ENCODE results near the gene RIOX2.

RIOX2 gene

DNA sequence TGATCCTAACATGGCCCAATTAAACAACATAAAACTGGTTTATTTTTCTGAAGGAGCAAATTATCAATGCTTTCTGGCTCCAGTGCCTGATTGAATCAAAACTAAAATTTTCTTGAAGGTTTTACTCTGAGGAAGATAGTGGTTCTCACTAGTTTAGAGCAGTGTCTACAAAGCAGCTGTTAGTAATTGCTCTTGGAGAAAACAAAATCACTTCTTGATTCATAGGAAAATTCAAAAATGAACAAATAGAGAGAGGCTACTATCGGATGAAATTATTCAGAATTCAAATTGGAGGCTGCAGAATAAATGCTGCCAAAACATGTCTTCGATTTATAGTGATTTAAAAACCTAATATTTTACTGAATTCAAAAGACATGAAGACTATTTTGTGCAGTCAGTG is 15.1 kb upstream of the RIOX2 start:
- Histone ChIP-seq H3K9me3 (ENCODE audit: control insufficient read depth, insufficient read depth, low read length) (no peaks in the 10 kb centered on the region), H3K4me3 (ENCODE audit: low read depth, low read length) (no peak overlapping the region), H3K36me3 (ENCODE audit: control insufficient read depth, insufficient read depth, low read length) (no peaks in the 10 kb centered on the region), H3K9ac (ENCODE audit: low read depth, low read length) (no peak overlapping the region), H3K27me3 (ENCODE audit: control insufficient read depth, insufficient read depth, low read length) (no peaks in the 10 kb centered on the region), H3K4me1 (ENCODE audit: control insufficient read depth, insufficient read depth, low read length) (no peaks in the 10 kb centered on the region)

DNA sequence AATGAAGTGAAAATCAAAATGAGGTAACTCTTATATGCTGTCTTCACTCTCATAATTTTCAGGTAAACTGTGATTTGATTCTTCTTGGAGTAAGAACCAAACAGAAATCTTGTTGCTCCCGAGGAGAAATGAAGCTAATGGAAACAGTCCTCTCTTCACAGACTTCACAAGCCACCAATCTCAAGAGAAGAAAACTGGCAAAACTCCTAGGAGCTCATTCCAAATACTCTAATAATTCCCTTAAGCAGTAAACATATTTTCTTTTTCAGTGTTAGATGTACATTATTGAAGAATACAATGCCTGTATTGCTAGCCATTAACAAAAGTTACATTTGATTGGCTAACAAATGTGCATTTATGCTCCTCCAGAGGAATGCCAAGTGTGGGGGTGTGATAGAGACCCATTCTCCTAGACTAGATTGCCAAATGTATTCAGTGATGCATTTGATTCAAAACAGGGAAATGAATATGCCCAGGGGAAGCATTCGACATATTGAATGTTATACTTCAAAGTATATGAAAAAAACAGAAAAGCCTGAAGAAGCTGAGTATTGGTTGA is 11.8 kb upstream of the RIOX2 start:
- Histone ChIP-seq H3K4me1 (ENCODE audit: control insufficient read depth, insufficient read depth, low read length) (peaks cover 2% of the 10 kb centered on the region), H3K27me3 (ENCODE audit: control insufficient read depth, insufficient read depth, low read length) (no peaks in the 10 kb centered on the region), H3K4me3 (ENCODE audit: low read depth, low read length) (no peak overlapping the region), H3K36me3 (ENCODE audit: control insufficient read depth, insufficient read depth, low read length) (no peaks in the 10 kb centered on the region), H3K9me3 (ENCODE audit: control insufficient read depth, insufficient read depth, low read length) (no peaks in the 10 kb centered on the region), H3K9ac (ENCODE audit: low read depth, low read length) (no peak overlapping the region)

DNA sequence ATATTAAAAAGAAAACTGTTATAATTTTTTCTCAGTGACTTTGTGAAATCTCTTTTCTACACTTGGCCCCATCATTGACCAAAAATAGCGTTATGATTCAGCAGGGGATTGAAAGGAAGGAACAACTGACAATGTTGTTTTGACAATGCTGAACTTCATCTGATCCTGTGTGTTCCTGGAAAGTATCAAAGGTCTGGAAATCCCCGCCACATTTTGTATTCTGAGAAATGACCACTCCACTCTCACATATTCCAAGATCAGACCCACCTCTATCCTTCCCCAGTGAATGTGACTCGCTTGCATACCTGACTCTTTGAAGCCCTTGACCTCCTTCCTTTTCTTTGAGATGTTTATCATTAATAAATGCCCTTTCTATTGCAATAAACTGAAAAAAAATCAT is 9.7 kb upstream of the RIOX2 start:
- no peak overlapping the region for H3K4me3 ChIP-seq (ENCODE audit: low read depth, low read length)
- no peaks in the 10 kb centered on the region for H3K9me3 ChIP-seq (ENCODE audit: control insufficient read depth, insufficient read depth, low read length)
- H3K4me1 ChIP-seq (ENCODE audit: control insufficient read depth, insufficient read depth, low read length): peaks cover 5% of the 10 kb centered on the region
- H3K36me3 ChIP-seq (ENCODE audit: control insufficient read depth, insufficient read depth, low read length): no peaks in the 10 kb centered on the region
- H3K9ac ChIP-seq (ENCODE audit: low read depth, low read length): no peak overlapping the region
- no peaks in the 10 kb centered on the region for H3K27me3 ChIP-seq (ENCODE audit: control insufficient read depth, insufficient read depth, low read length)

DNA sequence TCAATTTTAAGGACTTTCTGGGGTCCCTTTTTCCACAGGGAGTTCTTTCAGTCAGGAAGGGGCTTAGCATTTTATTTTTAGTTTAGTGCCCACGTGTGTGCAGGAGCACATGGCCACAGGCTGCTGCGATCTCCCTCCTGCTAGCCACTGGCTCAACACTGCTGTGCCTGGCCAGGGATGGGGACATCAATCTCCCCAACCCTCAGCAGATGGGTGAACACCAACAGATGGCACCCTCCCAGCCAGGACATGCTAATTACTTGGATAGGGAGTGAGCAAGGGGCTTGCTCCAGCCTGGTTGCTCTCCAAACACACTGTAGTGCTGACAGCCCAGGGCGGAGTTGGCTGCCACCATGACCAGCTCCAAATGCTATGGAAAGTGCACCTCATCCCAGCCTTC is 7.4 kb upstream of the RIOX2 start:
- H3K4me1 ChIP-seq (ENCODE audit: control insufficient read depth, insufficient read depth, low read length): peaks cover 5% of the 10 kb centered on the region
- no peak overlapping the region for H3K9ac ChIP-seq (ENCODE audit: low read depth, low read length)
- no peaks in the 10 kb centered on the region for H3K9me3 ChIP-seq (ENCODE audit: control insufficient read depth, insufficient read depth, low read length)
- no peaks in the 10 kb centered on the region for H3K36me3 ChIP-seq (ENCODE audit: control insufficient read depth, insufficient read depth, low read length)
- no peaks in the 10 kb centered on the region for H3K27me3 ChIP-seq (ENCODE audit: control insufficient read depth, insufficient read depth, low read length)
- no peak overlapping the region for H3K4me3 ChIP-seq (ENCODE audit: low read depth, low read length)

DNA sequence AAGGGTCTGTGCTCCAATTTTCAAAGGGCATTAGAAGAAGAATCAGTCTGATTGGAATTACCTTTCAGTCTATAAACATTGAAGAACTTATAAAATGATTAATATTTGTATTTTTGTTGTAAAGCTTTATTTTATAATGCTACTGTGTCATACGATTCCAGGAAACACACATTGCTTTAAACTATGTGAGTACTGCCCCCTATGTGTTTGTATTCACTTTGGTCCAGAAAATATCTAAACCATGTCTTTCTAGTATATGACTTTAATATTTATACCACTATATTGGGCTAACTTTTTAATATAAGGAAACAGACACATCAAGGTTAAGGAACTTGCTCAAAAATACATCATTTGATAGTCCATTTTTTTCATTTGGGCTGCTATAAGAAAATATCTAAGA is 3.2 kb upstream of the RIOX2 start:
- Histone ChIP-seq H3K36me3 (ENCODE audit: control insufficient read depth, insufficient read depth, low read length) (no peaks in the 10 kb centered on the region), H3K9me3 (ENCODE audit: control insufficient read depth, insufficient read depth, low read length) (no peaks in the 10 kb centered on the region), H3K4me1 (ENCODE audit: control insufficient read depth, insufficient read depth, low read length) (peaks cover 5% of the 10 kb centered on the region), H3K4me3 (ENCODE audit: low read depth, low read length) (no peak overlapping the region), H3K27me3 (ENCODE audit: control insufficient read depth, insufficient read depth, low read length) (peaks cover 19% of the 10 kb centered on the region), H3K9ac (ENCODE audit: low read depth, low read length) (no peak overlapping the region)

DNA sequence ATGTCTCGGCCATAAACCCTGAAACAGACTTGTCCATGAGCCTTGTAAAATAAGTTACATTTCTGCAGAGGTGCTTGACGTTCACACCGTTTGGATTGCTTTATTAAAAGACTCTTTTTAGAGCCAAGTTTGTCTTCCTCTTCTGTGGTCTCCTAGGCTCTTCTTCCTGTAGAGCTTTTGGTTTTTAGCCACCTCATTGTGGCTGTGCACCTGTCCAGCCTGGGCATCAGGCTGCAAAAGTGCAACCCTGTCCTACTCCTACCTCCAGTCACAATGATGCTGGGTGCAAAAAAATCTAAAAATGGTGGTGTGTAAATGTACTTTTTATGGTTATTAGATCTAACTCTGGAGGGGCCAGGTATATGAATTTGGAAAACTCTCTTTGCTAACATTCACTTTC is 2.8 kb upstream of the RIOX2 start:
- no peaks in the 10 kb centered on the region for H3K9me3 ChIP-seq (ENCODE audit: control insufficient read depth, insufficient read depth, low read length)
- H3K36me3 ChIP-seq (ENCODE audit: control insufficient read depth, insufficient read depth, low read length): no peaks in the 10 kb centered on the region
- peaks cover 5% of the 10 kb centered on the region for H3K4me1 ChIP-seq (ENCODE audit: control insufficient read depth, insufficient read depth, low read length)
- H3K9ac ChIP-seq (ENCODE audit: low read depth, low read length): no peak overlapping the region
- peaks cover 19% of the 10 kb centered on the region for H3K27me3 ChIP-seq (ENCODE audit: control insufficient read depth, insufficient read depth, low read length)
- H3K4me3 ChIP-seq (ENCODE audit: low read depth, low read length): no peak overlapping the region

DNA sequence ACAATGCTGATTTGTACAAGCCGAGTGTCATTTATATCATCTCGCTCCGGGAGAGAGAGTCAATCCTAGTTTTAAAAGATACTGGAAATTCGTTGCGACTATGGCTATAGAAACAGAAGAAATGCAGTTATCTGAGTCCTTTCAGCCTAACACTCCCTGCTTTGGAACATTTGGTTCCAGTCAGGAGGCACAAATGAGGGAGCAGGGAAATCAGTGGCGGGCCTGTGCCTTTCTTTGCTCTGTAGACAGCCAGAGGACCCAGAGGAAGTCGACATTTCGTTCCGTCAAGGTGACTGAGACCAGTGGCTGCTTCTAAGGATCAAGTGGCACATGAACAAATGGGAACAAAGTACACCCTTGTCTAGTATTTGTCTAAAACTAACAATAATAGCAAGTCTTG is 745 bp upstream of the RIOX2 start:
- peaks cover 19% of the 10 kb centered on the region for H3K27me3 ChIP-seq (ENCODE audit: control insufficient read depth, insufficient read depth, low read length)
- no peak overlapping the region for H3K4me3 ChIP-seq (ENCODE audit: low read depth, low read length)
- H3K9me3 ChIP-seq (ENCODE audit: control insufficient read depth, insufficient read depth, low read length): no peaks in the 10 kb centered on the region
- no peak overlapping the region for H3K9ac ChIP-seq (ENCODE audit: low read depth, low read length)
- no peaks in the 10 kb centered on the region for H3K4me1 ChIP-seq (ENCODE audit: control insufficient read depth, insufficient read depth, low read length)
- no peaks in the 10 kb centered on the region for H3K36me3 ChIP-seq (ENCODE audit: control insufficient read depth, insufficient read depth, low read length)

DNA sequence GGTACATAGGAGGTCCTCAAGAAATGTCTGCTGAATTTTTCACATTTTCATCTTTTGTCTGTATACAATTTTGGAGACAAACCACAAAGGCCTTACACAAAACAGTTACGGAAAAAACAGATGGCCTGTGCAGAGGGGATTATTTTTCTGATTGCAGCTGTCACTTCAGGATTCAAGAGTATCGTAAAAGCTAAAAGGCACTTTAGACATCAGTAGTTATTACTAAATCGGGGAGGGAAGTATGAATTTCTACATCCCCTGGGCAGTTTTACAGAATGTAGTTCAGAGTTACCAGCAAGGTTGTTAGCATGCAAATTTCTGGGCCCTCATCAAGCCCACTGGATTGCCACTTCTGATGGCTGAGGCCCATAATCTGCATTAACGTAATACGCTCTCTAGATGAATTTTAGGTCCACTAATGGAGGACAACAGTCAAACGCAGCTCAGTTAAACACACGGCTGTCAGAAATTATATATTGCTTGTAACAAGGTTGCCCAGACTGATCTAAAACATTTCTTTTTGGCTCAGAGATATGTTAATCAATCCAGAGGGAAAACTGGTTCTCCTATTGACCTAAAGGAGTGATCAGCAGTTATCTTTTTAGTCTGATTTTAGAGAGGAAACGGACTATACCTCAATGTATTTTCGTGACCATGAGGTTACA is 1.1 kb downstream of the RIOX2 start:
- no peaks in the 10 kb centered on the region for H3K36me3 ChIP-seq (ENCODE audit: control insufficient read depth, insufficient read depth, low read length)
- H3K4me1 ChIP-seq (ENCODE audit: control insufficient read depth, insufficient read depth, low read length): no peaks in the 10 kb centered on the region
- peak overlapping the region; percentile 65 for H3K4me3 ChIP-seq (ENCODE audit: low read depth, low read length)
- H3K27me3 ChIP-seq (ENCODE audit: control insufficient read depth, insufficient read depth, low read length): peaks cover 19% of the 10 kb centered on the region
- no peaks in the 10 kb centered on the region for H3K9me3 ChIP-seq (ENCODE audit: control insufficient read depth, insufficient read depth, low read length)
- no peak overlapping the region for H3K9ac ChIP-seq (ENCODE audit: low read depth, low read length)

DNA sequence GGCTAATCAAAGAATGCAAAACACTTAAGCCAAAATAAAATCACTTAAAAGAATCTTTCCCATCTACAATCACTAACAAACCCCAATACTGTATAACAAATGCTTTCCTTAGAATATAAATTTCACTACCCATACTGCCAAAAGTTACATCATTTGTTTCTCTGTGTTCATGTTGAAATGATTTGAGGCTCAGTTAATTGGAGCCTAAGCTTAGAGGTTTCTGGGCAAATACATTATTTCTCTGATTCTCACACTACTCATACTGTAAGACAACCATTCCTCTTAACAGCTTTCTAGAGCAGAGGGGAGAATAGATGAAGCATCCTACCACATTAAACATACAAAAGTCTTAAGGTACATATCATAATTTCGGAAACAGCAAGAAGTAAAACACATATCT is 2.1 kb downstream of the RIOX2 start:
- H3K36me3 ChIP-seq (ENCODE audit: control insufficient read depth, insufficient read depth, low read length): no peaks in the 10 kb centered on the region
- no peaks in the 10 kb centered on the region for H3K4me1 ChIP-seq (ENCODE audit: control insufficient read depth, insufficient read depth, low read length)
- no peak overlapping the region for H3K9ac ChIP-seq (ENCODE audit: low read depth, low read length)
- peaks cover 19% of the 10 kb centered on the region for H3K27me3 ChIP-seq (ENCODE audit: control insufficient read depth, insufficient read depth, low read length)
- no peaks in the 10 kb centered on the region for H3K9me3 ChIP-seq (ENCODE audit: control insufficient read depth, insufficient read depth, low read length)
- no peak overlapping the region for H3K4me3 ChIP-seq (ENCODE audit: low read depth, low read length)

DNA sequence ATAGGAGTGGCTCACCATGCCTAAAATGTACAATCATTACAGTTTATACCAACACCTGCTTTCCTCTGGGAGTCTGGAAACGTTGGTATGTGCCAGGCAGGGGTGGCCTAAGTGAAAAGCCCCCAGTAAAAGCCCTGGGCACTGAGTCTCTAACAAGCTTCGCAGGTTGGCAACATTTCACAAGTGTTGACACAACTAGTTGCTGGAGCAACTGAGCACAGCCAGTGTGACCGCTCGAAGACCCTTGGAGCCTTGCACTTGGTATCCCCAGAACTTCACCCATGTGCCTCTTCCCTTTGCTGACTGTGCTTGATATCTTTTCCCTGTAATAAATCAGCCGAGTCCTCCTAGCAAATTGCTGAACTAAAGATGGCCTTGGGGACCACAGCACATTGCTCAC is 2.7 kb downstream of the RIOX2 start:
- H3K4me3 ChIP-seq (ENCODE audit: low read depth, low read length): no peak overlapping the region
- H3K9me3 ChIP-seq (ENCODE audit: control insufficient read depth, insufficient read depth, low read length): no peaks in the 10 kb centered on the region
- H3K36me3 ChIP-seq (ENCODE audit: control insufficient read depth, insufficient read depth, low read length): no peaks in the 10 kb centered on the region
- H3K4me1 ChIP-seq (ENCODE audit: control insufficient read depth, insufficient read depth, low read length): no peaks in the 10 kb centered on the region
- no peak overlapping the region for H3K9ac ChIP-seq (ENCODE audit: low read depth, low read length)
- H3K27me3 ChIP-seq (ENCODE audit: control insufficient read depth, insufficient read depth, low read length): peaks cover 19% of the 10 kb centered on the region

DNA sequence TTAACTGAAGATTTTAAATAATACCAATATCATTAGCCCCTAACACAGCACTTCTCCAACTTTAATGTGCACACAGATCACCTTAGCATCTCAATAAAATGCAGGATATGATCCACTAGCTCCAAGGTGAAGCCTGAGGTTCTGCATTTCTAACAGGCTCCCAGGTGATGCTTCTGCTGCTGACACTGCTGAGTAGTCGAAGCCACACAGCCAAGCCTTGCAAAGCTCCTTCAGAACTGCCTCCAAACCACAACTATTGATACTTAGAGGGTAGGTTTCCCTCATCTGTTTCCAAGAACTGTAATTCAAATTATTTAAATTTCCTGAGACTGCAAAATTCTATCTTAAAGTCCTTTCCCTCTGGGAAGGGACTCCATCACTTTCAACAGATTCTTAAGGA is 3.9 kb downstream of the RIOX2 start:
- Histone ChIP-seq H3K27me3 (ENCODE audit: control insufficient read depth, insufficient read depth, low read length) (peaks cover 15% of the 10 kb centered on the region), H3K4me1 (ENCODE audit: control insufficient read depth, insufficient read depth, low read length) (no peaks in the 10 kb centered on the region), H3K9me3 (ENCODE audit: control insufficient read depth, insufficient read depth, low read length) (no peaks in the 10 kb centered on the region), H3K36me3 (ENCODE audit: control insufficient read depth, insufficient read depth, low read length) (no peaks in the 10 kb centered on the region), H3K9ac (ENCODE audit: low read depth, low read length) (no peak overlapping the region), H3K4me3 (ENCODE audit: low read depth, low read length) (no peak overlapping the region)

DNA sequence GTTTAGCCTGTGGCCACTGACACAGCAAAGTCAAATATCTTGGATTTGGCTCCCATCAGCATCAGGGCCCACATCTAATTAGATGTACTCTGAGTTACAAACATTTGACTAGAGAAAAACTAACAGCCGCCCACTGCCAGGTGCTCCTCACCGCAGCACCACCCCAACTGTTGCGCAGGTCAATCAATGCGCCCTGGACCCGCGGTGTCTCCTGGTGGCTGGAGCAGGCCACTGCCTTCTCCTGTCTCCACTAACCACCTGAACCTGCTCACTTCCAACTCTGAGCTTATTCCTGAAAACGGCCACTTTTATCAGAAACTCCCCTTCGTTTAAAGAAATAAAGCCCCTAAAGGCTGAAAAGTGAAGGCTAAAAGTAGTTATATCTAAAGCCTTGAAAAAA is 4.3 kb downstream of the RIOX2 start:
- Histone ChIP-seq H3K9me3 (ENCODE audit: control insufficient read depth, insufficient read depth, low read length) (no peaks in the 10 kb centered on the region), H3K27me3 (ENCODE audit: control insufficient read depth, insufficient read depth, low read length) (peaks cover 11% of the 10 kb centered on the region), H3K36me3 (ENCODE audit: control insufficient read depth, insufficient read depth, low read length) (no peaks in the 10 kb centered on the region), H3K4me1 (ENCODE audit: control insufficient read depth, insufficient read depth, low read length) (no peaks in the 10 kb centered on the region), H3K4me3 (ENCODE audit: low read depth, low read length) (no peak overlapping the region), H3K9ac (ENCODE audit: low read depth, low read length) (no peak overlapping the region)

Measured in iPS-15b (cell line).